ENCODE measurements around the gene GNAT3. TPM values are rescaled to one million over a fixed set of nuclear protein-coding genes. Genes with fewer than 3 reads are reported as not detected.

The GNAT3 gene
- total and polyA plus RNA-seq, 2 of the 8 experiments (the other 6 are each of a cell fraction or from before 2014, with no cell fraction given), result not detected

- H3K79me1 ChIP-seq (ENCODE audit: low read depth, low read length), result no peaks in the 10 kb centered on the region
- H2AFZ ChIP-seq (ENCODE audit: low read length), result no peak overlapping the region
- no peak overlapping the region for H2BK12ac ChIP-seq (ENCODE audit: low read depth, low read length)
- H2BK15ac ChIP-seq (ENCODE audit: low read length), result no peak overlapping the region
- no peak overlapping the region for H3K4me2 ChIP-seq (ENCODE audit: insufficient read depth in 1 of 2, low read depth in 2 of 2, low read length in 2 of 2)
- H3K9me3 ChIP-seq (ENCODE audit: insufficient read depth in 2 of 2, low read depth in 1 of 2, low read length in 1 of 2), result no peaks in the 10 kb centered on the region
- no peak overlapping the region for H4K5ac ChIP-seq (ENCODE audit: insufficient read length, low read depth, low read length)
- H3K4me1 ChIP-seq (replicated peaks in 1 of 4; ENCODE audit: control insufficient read depth in 3 of 4, insufficient read depth in 4 of 4, low read length in 3 of 4), result peaks cover 0 to 2% (median 0%) of the 10 kb centered on the region in 4 experiments; a peak in 1 of 7 replicates
- H3K27ac ChIP-seq (ENCODE audit: low read depth, low read length), result no peak overlapping the region
- no peak overlapping the region for H3K4ac ChIP-seq (replicated peaks; ENCODE audit: insufficient read length, low read depth, low read length)
- CTCF ChIA-PET (ENCODE audit: partially characterized antibody), result interaction anchor here (0.6 to 1.6 kb wide), 5 partner anchors 16 to 428 kb away, joined by 3 to 4 read pairs (median 3); no protein-coding TSS in a partner anchor
- no peak overlapping the region for H3K18ac ChIP-seq (ENCODE audit: extremely low read depth, low read length)
- H3K9ac ChIP-seq (replicated peaks in 1 of 4; ENCODE audit: extremely low read depth in 1 of 4, low read depth in 3 of 4, low read length in 3 of 4), result no peak overlapping the region
- H2AK5ac ChIP-seq (ENCODE audit: low read depth, low read length), result no peak overlapping the region
- H2BK20ac ChIP-seq (ENCODE audit: low read length), result no peak overlapping the region
- H3K27me3 ChIP-seq (replicated peaks in 1 of 4; ENCODE audit: control insufficient read depth in 3 of 4, extremely low read depth in 1 of 4, insufficient read depth in 3 of 4, low read length in 3 of 4), result no peaks in the 10 kb centered on the region
- H2BK5ac ChIP-seq (ENCODE audit: low read depth, low read length), result no peak overlapping the region
- no peaks in the 10 kb centered on the region for H3K23me2 ChIP-seq (ENCODE audit: low read depth, low read length)
- POLR2A ChIA-PET (ENCODE audit: partially characterized antibody), result no interaction called here
- no peaks in the 10 kb centered on the region for H3K79me2 ChIP-seq (ENCODE audit: control insufficient read depth in 1 of 2, insufficient read depth in 2 of 2, low read length in 2 of 2)
- no peaks in the 10 kb centered on the region for H3K36me3 ChIP-seq (ENCODE audit: control insufficient read depth in 2 of 4, insufficient read depth in 4 of 4, low read length in 3 of 4)
- H2BK120ac ChIP-seq (replicated peaks; ENCODE audit: low read depth, low read length), result no peak overlapping the region
- H4K8ac ChIP-seq (ENCODE audit: extremely low read depth, insufficient read depth, low read length), result no peak overlapping the region
- H4K20me1 ChIP-seq (replicated peaks in 1 of 2; ENCODE audit: control insufficient read depth in 1 of 2, insufficient read depth in 2 of 2, low read length in 2 of 2), result no peaks in the 10 kb centered on the region
- WGBS, 2 experiments (ENCODE audit: extremely low coverage in 1 of 2, insufficient coverage in 1 of 2, insufficient read length in 1 of 2, insufficient replicate concordance in 2 of 2, low coverage in 1 of 2, low lambda C conversion rate in 2 of 2, missing lambda C conversion rate in 1 of 2), result 65% methylated on average over 3 of the region's 3 CpGs; no CpG with 5 or more reads in 1 of the 2 experiments
- DNase-seq (ENCODE audit: low read depth in 1 of 2, low spot score in 2 of 2), result no peak
- H3K4me3 ChIP-seq (ENCODE audit: extremely low read depth in 1 of 4, insufficient read depth in 2 of 4, low read depth in 3 of 4, low read length in 4 of 4), result no peak overlapping the region
- no peak overlapping the region for H3K23ac ChIP-seq (ENCODE audit: insufficient read length)
- H3K56ac ChIP-seq (replicated peaks; ENCODE audit: insufficient read length, low read depth, low read length), result no peak overlapping the region
- FAIRE-seq, result no peak
- no peak overlapping the region for H4K91ac ChIP-seq (replicated peaks; ENCODE audit: insufficient read length, low read length)
- H3K14ac ChIP-seq (ENCODE audit: insufficient read length), result no peak overlapping the region
- TF ChIP-seq TAF1 (IDR thresholded peaks at IDR 0.05; ENCODE audit: low read depth, low read length) (no peak), KDM5A (IDR thresholded peaks at IDR 0.05; ENCODE audit: low read length) (no peak), CHD2 (IDR thresholded peaks at IDR 0.05; ENCODE audit: low read length) (no peak), GABPA (IDR thresholded peaks at IDR 0.05; ENCODE audit: borderline replicate concordance, insufficient read depth, low read length) (no peak), BRCA1 (IDR thresholded peaks at IDR 0.05; ENCODE audit: low read depth, low read length) (no peak), KDM4A (IDR thresholded peaks at IDR 0.05; ENCODE audit: low read depth, low read length, severe bottlenecking) (no peak), TCF12 (IDR thresholded peaks at IDR 0.05; ENCODE audit: low read depth, low read length) (no peak), CTBP2 (IDR thresholded peaks at IDR 0.05; ENCODE audit: borderline replicate concordance, insufficient read depth, insufficient read length, low read length) (no peak), RFX5 (IDR thresholded peaks at IDR 0.05; ENCODE audit: borderline replicate concordance, low read depth, low read length) (no peak), ZNF274 (IDR thresholded peaks at IDR 0.05; ENCODE audit: borderline replicate concordance, extremely low read depth, low read length) (no peak), MAFK (IDR thresholded peaks at IDR 0.05; ENCODE audit: low read depth, low read length) (no peak)
- TF ChIP-seq, protein P1, sequence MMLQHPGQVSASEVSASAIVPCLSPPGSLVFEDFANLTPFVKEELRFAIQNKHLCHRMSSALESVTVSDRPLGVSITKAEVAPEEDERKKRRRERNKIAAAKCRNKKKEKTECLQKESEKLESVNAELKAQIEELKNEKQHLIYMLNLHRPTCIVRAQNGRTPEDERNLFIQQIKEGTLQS (IDR thresholded peaks at IDR 0.05; ENCODE audit: insufficient read depth, low read depth, low read length), result no peak
Measured at GRCh38 chr7:80468931-80469714, 42.7 kb downstream of the GNAT3 start.

Data from H1 (cell line).